SU-DHL-6 (cell line): ENCODE data around the gene SERPINB6.

Experiments
- EZH2phosphoT487 ChIP-seq: fragments of 200-600 bp; sonication (generic), shearing (Covaris generic); conservative IDR thresholded peaks from 2 replicates; pipeline ENCODE4 v1.6.1; 2018; ENCODE audit warnings: mild to moderate bottlenecking, antibody characterized with exemption, low read length, moderate library complexity, mixed read lengths
- TF ChIP-seq, protein P1 (sequence below): fragments of 200-600 bp; sonication (generic); IDR thresholded peaks from one replicate; pipeline ENCODE4 v1.5.1; 2017; ENCODE audit warnings: antibody characterized with exemption, mild to moderate bottlenecking, low read length, moderate library complexity; ENCODE audit not compliant: insufficient read depth, poor library complexity, severe bottlenecking

DNA sequence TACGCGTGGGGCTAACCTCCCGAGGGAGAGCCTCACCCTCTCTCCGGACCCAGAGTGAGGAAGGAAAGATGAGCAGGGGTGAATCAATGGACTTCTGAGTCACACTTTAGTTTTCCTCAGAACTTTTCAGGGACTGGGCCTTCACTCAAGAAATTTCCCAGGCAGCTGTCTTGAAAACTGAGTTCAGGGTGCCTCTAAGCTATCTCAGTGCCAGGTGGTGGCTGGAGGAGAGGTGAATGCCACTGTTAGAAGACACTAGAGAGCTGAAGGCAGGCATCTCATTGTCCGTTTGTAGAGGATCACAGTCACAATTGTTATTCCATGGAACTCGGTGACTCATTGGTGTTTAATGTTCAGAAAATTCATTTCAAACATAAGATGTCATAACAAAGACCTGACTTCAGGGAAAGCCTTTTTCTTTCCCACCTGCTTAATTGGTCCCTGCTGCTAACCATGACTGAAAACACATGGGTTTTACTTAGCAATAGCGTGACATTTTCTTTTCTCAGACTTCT is 5.3 kb upstream of the SERPINB6 start:
- TF ChIP-seq, protein P1, sequence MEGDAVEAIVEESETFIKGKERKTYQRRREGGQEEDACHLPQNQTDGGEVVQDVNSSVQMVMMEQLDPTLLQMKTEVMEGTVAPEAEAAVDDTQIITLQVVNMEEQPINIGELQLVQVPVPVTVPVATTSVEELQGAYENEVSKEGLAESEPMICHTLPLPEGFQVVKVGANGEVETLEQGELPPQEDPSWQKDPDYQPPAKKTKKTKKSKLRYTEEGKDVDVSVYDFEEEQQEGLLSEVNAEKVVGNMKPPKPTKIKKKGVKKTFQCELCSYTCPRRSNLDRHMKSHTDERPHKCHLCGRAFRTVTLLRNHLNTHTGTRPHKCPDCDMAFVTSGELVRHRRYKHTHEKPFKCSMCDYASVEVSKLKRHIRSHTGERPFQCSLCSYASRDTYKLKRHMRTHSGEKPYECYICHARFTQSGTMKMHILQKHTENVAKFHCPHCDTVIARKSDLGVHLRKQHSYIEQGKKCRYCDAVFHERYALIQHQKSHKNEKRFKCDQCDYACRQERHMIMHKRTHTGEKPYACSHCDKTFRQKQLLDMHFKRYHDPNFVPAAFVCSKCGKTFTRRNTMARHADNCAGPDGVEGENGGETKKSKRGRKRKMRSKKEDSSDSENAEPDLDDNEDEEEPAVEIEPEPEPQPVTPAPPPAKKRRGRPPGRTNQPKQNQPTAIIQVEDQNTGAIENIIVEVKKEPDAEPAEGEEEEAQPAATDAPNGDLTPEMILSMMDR: no peak
- TF ChIP-seq EZH2phosphoT487: no peak
